NCI-H187 (cell line): ENCODE results near the gene PAGR1.

Experiments
- DNase-seq, 2 experiments: peaks; one replicate each; lab custom pipeline; 2025; lab: John Stamatoyannopoulos, UW

The PAGR1 gene

DNA sequence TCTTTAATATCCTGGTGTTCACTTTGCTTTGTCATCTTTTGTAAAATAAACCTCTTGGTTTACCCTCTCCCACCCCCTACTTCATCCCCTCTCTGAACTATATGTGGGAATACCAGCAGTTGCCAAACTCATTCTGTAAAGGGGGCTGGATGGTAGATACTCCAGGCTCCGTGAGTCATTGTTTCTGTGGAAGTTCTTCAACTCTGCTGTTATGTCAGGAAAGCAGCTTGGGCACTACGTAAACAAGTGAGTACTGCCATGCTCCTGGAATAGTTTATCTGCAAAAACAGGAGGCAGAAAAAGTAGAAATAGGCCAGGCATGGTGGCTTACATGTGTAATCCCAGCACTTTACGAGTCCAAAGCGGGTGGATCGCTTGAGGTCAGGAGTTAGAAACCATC is 21.9 kb downstream of the PAGR1 start:
- no peak for DNase-seq

DNA sequence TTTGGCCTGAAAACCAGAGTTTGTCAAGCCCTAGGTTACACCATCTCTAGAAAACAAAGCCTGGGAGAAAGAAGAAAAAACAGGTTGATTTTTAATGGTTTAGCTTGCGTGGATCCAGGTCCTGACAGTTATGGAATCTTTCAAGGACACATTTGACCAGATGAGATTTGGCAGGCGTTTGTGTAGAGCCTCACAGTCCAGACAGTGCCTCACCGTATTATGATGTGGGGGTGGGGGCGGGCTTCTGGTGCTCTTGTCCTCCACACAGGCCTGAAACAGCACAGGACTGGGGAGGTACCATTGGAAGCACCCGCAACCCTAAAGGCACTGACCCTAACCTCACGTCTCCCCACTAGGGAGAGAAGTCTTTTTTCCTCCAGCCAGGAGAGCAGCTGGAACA is 23.9 kb downstream of the PAGR1 start:
- no peak for DNase-seq

DNA sequence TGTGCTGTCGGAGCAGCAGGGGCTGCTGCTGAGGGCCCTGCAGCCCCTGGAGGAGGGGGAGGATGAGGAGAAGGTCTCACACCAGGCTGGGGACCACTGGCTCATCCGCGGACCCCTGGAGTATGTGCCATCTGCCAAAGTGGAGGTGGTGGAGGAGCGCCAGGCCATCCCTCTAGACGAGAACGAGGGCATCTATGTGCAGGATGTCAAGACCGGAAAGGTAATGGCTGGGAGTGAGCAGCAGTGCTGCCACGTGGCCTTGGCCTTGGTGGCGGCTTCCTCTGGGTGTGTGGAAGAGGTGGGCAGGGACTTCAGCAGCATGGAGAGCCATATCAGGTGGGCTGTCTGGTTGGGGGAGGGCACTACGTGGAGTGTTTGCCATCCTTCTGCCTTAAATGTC is 24.3 kb downstream of the PAGR1 start:
- no peak for DNase-seq

DNA sequence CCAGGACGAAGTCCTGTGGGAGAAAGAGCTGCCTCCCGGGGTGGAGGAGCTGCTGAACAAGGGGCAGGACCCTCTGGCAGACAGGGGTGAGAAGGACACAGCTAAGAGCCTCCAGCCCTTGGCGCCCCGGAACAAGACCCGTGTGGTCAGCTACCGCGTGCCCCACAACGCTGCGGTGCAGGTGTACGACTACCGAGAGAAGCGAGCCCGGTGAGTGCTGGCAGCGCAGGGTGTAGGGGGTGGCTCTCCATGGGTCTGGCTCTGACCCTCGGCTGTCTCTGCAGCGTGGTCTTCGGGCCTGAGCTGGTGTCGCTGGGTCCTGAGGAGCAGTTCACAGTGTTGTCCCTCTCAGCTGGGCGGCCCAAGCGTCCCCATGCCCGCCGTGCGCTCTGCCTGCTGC is 25.7 kb downstream of the PAGR1 start:
- no peak for DNase-seq

DNA sequence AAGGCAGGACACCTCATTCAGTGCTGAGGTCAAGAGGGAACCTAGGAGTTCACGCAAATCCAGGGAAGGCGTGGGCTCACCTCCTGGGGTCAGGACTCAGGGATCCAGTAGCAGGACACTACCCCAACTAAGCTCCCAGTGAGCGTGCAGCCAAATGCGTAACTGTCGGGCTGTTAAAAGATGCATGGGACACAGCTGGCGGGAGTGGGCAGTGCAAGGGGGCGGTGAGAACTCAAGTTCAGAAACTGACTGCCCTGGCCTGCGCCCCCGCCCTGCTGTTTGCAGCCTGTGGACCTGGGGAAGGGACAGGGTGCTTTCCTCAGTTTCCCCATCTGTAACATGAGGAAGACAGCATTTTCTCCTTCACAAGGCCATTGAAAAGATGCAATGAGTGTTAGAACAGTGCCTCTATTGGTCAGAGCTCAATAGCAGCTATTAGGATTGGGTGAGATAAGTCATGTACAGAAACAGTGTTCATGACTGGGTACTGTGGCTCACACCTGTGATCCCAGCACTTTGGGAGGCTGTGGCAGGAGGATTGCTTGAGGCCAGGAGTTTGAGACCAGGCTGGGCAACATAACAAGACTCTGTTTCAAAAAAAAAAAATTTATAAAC is 26.9 kb downstream of the PAGR1 start:
- no peak for DNase-seq

DNA sequence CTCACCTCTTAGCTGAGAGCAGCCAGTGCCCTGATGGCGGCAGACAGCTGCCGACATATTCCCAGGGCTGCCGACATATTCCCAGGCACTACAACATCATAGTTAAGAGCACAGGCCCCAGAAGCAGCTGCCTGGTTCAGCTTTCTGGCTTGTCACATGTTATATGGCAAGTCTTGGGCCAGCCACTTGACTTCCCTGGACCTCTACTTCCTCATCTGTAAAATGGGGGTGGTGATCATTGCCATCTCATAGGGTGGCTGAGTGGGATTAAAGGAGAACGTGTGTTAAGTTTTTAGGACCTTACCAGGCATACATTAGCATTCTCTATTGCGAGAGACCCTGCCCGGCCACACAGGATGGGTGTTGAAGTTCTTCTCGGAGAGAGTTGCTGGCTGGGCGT is 28.0 kb downstream of the PAGR1 start:
- no peak for DNase-seq

DNA sequence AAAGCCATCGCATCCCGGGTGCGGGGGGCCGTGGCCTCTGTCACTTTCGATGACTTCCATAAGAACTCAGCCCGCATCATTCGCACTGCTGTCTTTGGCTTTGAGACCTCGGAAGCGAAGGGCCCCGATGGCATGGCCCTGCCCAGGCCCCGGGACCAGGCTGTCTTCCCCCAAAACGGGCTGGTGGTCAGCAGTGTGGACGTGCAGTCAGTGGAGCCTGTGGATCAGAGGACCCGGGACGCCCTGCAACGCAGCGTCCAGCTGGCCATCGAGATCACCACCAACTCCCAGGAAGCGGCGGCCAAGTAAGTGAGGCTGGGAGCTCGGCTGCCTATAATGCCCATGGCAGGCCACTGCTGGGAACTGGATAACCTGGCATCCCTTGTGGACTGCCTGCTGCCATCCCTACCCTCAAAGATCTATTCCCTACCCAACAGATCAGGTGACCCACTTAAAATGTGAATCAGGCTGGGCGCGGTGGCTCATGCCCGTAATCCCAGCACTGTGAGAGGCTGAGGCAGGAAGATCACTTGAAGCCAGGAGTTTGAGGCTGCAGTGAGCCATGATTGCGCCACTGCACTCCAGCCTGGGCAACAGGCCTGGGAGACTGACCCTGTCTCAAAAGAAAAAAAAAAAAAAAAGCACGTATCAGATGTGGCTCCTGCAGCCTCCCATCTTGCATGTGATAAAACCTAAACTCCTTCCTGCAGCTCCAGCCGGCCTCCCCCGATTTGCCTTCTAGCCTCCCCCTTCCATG is 28.8 kb downstream of the PAGR1 start:
- DNase-seq: no peak

DNA sequence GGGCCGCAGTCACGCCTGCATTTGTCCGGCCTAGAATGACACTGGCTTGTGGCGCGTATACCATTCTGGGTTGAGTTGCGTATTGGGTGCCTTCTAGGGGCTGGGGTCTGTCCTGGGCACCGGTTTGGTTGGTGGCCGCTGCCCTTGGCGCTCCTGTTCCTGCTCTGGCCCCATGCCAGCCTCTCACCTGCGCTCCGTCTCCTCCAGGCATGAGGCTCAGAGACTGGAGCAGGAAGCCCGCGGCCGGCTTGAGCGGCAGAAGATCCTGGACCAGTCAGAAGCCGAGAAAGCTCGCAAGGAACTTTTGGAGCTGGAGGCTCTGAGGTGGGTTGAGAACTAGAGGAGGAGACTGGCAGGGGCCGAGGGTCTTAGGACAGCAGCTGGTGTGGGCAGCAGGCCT is 29.7 kb downstream of the PAGR1 start:
- no peak for DNase-seq

DNA sequence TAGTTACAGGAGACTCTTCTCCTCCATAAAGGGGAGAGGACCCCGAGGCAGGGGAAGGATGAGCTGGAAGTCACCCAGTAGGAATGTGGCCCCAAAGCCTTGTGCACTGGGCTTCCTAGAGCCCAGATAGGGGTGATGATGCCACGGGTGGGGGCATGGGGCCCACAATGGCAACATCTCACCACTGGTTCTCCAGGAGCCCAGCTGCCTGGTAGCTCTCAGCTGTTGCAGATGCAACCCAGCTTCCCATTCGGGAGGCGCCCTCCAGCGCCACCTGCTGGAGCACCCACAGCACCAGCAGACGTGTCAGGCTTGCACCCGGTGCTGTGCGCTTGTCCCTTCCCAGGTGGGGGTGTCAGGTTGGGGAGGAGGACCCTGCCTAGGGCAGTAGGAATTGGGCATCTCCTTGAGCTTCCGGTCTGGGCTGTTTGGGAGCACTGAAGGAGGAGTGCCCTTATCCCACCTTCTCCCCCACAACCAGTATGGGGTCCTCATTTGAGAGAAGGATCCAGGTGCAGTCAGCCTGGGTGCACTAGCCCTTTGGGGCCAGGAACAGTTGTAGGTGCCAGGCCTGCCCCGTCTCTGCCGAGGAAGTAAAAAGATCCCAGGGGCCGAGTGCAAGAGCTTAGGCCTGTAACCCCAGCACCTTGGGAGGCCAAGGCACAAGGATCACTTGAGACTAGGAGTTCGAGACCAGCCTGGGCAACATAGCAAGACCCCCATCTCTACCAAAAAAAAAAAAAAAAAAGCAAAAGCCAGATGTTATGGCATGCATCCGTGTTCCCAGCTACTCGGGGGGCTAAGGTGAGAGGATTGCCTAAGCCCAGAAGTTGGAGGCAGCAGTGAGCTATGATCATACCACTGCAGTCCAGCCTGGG is 32.7 kb downstream of the PAGR1 start:
- DNase-seq: peak; percentile 4 to 27

DNA sequence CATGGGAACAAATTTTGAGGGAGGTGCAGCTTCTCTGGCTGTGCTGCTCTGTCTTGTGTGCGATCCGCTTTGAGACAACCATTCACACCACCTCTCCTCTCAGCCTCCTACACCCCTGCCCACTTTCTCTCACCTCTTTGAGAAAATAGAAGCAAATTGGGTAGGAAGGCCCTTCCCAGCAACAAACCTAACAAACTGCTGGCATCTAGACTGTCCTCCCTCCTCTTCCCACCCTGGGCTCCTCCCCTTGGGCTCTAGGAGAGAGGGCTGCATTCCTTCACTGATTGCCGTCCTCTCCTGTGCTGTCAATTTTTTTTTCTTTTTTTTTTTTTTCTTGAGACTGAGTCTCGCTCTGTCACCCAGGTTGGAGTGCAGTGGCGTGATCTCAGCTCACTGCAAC is 33.6 kb downstream of the PAGR1 start:
- DNase-seq: no peak

DNA sequence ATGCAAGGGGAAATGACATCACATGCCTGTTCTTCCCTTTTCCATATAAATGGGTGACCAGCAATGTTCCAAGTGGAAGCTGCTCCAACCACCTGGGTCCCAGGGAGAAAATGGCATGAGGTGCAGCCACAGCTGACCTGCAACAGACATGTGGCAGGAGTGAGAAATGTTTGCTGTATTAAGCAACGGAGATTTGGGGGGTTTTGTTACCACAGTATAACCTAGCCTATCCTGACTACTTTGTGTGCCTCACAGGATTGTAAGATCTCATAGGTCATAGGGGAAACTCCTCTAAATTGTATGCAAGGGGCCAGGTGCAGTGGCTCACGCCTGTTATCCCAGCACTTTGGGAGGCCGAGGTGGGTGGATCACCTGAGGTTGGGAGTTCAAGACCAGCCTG is 35.0 kb downstream of the PAGR1 start:
- DNase-seq: no peak

DNA sequence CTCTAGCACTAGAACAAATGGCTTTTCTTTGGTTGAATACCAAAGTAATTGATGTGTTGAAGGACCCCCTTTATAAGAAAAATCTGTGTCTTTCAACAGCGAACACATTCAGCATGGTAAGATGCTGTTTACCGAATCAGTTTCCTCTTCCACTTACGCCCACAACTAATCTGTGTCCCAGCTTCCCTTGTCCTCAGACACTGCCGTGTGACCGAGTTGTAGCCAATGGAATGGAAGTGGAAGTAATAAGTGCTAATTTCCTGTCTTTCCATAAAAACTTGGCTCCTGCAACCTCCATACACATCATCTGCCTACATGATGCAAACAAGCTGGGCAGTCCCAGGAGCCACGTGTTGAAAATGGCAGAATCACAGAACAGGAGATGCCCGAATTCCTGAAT is 36.7 kb downstream of the PAGR1 start:
- no peak for DNase-seq

DNA sequence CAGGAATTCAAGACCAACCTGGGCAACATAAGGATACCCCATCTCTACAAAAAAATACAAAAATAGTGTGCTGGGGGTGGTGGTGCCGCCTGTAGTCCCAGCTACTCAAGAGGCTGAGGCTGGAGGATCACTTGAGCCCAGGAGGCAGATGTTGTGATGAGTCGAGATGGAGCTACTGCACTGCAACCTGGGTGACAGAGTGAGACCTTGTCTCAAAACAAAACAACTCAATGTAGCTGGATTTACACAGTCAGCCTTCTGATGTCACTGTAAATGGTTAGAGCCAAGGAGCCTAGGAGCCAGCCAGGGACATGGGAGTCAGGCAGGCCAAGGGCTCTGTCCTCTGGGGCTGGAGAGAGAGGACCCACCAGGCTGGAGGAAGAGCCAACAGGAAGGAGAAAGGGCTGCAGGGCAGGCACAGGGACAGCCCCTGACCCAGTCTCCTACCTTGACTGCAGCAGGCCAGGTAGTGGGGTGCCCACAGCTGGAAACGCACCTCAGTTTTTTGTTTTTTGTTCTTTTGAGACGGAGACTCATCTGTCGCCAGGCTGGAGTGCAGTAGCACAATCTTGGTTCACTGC is 38.7 kb downstream of the PAGR1 start:
- no peak for DNase-seq

DNA sequence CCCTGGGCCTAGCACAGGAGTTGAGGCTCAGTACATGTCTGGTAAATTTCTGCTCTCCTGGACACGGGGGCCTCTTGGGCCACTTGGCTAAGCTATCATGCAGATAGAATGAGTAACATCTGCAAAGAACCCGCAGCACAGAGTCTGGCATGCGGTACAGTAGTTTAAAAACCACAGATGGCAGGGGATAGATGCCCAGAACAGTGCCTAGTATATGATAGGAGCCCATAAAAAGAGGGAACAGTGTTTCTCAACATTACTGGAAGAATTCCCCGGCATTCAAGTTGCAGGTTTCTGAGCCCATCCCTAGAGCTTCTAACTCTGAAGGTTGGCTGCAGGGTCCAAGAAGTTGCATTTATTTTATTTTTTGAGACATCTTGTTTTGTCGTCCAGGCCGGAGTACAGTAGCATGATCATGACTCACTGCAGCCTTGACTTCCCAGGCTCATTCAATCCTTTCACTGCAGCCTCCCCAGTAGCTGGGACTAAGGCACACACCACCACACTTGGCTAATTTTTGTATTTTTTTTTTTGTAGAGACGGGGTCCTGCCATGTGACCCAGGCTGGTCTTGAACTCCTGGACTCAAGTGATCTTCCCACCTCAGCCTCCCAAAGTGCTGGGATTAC is 41.3 kb downstream of the PAGR1 start:
- no peak for DNase-seq

DNA sequence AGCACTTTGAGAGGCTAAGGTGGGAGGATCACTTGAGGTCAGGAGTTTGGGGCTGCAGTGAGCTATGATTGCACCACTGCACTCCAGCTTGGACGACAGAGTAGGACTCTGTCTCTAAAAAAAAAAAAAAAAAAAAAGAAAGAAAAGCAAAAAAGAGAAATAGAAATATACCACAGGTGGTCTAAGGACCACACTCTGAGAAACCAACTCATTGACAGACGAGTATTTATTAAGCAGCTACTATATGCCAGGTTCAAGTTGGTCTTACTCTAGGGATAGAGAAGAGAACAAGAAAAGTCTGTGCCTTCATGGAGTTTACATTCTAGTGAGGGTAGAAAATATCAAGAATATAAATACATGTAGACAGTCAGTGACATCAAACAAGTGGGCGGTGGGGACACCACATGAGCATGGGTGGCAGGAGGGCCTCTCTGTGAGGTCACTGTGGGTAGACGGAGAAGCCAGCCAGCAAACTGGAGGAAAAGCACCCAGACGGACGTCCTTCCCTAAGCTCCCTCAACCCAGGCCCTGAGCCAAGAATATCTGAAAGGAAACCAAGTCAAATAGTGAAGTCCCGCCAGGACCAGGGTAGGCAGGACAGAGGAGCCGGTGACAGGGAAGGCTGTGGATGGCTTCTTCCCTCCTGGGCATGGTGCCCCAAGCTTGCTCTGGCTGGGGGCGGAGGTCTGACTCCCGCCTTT is 42.3 kb downstream of the PAGR1 start:
- no peak for DNase-seq

DNA sequence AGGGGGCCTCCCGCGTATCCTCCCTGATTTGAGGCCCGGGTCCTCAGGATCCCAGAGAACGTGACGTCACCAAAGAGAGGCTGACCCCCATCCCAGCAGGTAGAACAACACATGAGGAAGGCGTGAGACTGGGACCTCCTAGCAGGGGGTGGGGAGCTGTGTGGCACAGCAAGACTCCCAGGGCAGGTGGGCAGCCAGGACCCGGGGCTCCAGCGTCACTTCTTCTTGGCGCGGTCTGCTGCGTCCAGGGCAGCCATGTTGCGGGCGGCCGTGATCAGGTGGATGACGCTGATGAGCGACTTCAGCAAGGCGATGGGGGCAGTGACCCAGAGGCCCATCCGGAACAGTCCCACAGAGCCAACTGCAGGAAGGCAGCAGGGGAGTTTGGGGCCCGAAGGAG is 43.0 kb downstream of the PAGR1 start:
- DNase-seq: no peak

DNA sequence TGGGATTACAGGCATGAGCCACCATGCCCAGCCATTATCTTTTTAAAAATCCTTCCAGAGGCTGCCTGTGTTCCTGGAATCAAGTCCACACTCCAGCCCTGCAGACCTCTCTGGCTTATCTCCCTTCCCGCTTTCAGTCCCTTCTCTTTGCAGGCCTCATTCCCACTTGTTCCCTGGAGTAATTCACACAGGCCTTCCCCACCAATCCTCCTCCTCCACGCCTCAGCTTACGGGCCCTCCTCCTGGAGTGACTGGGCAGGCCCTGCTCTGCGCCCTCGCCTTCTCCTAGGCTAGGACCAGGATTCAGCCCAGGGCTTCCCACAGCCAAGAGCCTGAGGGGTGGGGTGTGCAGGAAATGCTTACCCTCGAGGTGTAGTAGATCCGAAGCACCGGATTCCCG is 44.3 kb downstream of the PAGR1 start:
- DNase-seq: no peak

DNA sequence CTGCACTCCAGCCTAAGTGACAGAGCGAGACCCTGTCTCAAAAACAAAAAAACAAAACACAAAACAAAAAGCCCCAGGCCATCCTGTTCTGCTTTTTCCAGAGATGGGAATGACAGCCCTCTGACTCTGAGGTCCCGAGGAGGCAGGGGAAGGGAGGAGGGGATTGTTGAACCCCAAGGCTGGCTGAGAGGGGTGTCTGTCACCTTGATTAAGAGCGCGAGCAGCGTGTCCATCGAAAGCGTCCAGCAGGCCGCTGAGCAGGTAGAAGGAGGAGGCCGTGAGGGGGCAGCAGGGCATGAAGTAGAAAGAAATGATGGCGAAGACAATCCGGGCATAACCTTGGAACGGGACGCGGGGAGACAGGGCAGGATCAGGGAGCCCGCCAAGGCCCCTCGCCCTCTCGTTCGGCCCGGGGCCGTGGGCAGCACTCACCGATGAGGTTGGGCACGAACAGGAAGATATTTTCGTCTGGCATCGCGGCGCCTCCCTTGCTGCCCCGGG is 46.5 kb downstream of the PAGR1 start:
- DNase-seq: no peak

DNA sequence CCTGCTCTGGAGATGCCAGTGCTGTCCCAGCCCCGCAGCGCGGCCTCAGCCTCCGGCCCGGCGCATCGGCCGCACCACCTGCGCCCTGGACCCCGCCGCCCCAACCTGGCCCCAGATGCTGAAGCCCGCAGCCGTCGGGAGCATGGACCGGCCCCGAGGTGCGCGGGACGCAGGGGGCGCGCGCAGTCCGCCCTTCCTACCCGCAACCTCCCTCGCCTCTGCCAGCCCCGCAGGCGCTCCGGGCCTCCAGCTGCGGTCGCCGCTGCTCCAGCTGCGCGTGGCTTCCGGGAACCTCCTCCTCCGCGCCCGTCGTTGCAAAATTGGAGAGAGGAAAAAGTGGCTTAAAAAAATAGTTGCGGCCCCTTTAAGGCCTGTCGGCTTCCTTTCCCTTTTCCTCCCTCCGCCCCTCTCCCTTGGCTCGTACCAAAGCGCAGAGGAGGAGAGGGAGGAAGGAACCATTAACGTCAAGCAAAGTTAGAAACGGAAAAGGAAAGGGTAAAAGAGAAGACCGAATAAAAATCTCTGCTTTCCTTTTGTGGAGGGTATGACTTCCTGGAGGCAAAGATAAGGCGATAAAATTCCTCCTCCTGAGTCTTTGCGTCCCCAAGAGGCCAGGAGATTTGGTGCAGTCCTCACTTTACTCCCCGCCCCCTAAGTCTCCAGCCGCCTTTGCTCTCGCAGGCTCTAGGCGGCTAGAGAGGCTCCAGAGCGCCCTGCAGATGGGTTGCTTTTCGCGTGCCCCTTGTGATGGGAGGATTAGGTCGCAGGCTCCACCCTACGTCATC is 47.1 kb downstream of the PAGR1 start, which contains the start of gene CDIPT:
TSS of gene CDIPT (minus strand) at position 343 of the 785 bp plus-strand sequence. CDS start 369 bp downstream, outside the sequence.
- peak; percentile 87 to 93 for DNase-seq

DNA sequence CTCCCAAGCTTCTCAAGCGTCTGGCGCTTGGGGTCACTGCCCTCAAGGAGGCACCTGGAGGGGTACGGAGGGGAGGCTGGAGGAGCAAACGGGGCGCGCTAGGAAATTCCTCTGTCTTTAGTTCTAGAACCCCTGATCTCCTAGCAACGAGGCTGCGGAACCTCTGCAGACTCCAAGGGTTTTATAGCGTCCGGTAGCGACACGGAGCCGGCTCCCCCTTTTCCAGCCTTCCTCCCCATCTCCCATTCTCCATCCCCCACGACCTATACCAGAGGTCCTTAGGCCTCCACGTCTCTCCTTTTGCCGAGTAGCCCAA is 47.7 kb downstream of the PAGR1 start:
- no peak for DNase-seq

DNA sequence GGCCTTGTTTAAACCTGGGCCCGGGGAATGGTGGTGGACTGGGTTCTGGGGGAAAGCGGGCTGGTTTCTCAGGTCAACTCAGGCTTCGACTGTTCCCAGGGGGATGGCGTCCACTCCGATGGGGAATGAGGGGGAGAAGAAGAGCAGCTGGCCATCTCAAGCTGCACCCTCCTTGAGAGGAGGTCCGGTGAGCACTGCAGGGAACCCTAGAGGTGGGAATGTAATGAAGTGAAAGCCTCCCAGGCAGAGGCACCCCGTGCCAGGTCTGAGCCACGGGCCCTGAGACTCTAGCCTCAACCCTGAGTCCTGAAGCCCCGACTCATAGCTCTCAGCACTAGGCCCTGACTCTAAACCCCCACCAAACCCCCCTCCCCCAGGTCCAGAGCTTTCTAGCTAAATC is 48.3 kb downstream of the PAGR1 start:
- no peak for DNase-seq
